Keratinocyte (primary cell): ENCODE data around the gene PHAF1. TPM values are rescaled to one million over a fixed set of nuclear protein-coding genes. Genes with fewer than 3 reads are reported as not detected.

ENCODE experiments used
- DNase-seq: peaks from one replicate; pipeline ENCODE4 v3.0.0-alpha.2; 2011; ENCODE audit warnings: low read depth, missing footprints, low spot score
- FAIRE-seq: peaks from 2 replicates; lab custom pipeline; 2011; peaks lifted over from hg19 to GRCh38; lab: Jason Lieb, UNC
- H2AFZ ChIP-seq: 2 replicates; pipeline ENCODE4 v1.6.0; 2012; ENCODE audit warnings: low read length, control low read depth, inconsistent platforms; ENCODE audit not compliant: control insufficient read depth
- H3K27ac ChIP-seq: 2 replicates; pipeline ENCODE4 v1.5.1; 2011; ENCODE audit warnings: low read length; ENCODE audit not compliant: control insufficient read depth, insufficient read depth
- H3K27me3 ChIP-seq: 3 replicates; pipeline ENCODE4 v1.6.0; 2011; ENCODE audit warnings: low read length; ENCODE audit not compliant: control insufficient read depth, insufficient read depth; ENCODE audit errors: extremely low read depth
- H3K36me3 ChIP-seq, 2 experiments: 2 replicates in 1 of 2; 3 replicates in 1 of 2; pipeline ENCODE4 v1.5.1; 2011; ENCODE audit warnings: low read length in 2 of 2, mild to moderate bottlenecking in 1 of 2; ENCODE audit not compliant: control insufficient read depth in 2 of 2, insufficient read depth in 2 of 2; ENCODE audit errors: extremely low read depth in 1 of 2
- H3K4me1 ChIP-seq: 3 replicates; pipeline ENCODE4 v1.5.1; 2011; ENCODE audit warnings: low read length; ENCODE audit not compliant: control insufficient read depth, insufficient read depth; ENCODE audit errors: extremely low read depth
- H3K4me2 ChIP-seq: 3 replicates; pipeline ENCODE4 v1.6.0; 2011; ENCODE audit warnings: low read depth, low read length; ENCODE audit not compliant: control insufficient read depth, insufficient read depth; ENCODE audit errors: extremely low read depth
- H3K4me3 ChIP-seq, 3 experiments: fragments of 200-600 bp in 1 of 3; sonication (generic) in 1 of 3; 2 replicates in 2 of 3; 3 replicates in 1 of 3; pipeline ENCODE4 v1.5.1; 2011 to 2016; ENCODE audit warnings: low read length in 3 of 3, mild to moderate bottlenecking in 3 of 3, control low read depth in 2 of 3, inconsistent platforms in 1 of 3, low read depth in 1 of 3, mixed read lengths in 1 of 3, mixed run types in 1 of 3, moderate library complexity in 1 of 3; ENCODE audit not compliant: control insufficient read depth in 2 of 3, insufficient read depth in 2 of 3; ENCODE audit errors: extremely low read depth in 1 of 3
- H3K79me2 ChIP-seq: 2 replicates; pipeline ENCODE4 v1.6.0; 2012; ENCODE audit warnings: low read length; ENCODE audit not compliant: control insufficient read depth, insufficient read depth
- H3K9ac ChIP-seq: 3 replicates; pipeline ENCODE4 v1.6.0; 2011; ENCODE audit warnings: low read length; ENCODE audit not compliant: control insufficient read depth, insufficient read depth; ENCODE audit errors: extremely low read depth
- H3K9me1 ChIP-seq: 3 replicates; pipeline ENCODE4 v1.6.0; 2011; ENCODE audit warnings: low read length; ENCODE audit not compliant: control insufficient read depth, insufficient read depth; ENCODE audit errors: extremely low read depth
- H3K9me3 ChIP-seq: 2 replicates; pipeline ENCODE4 v1.5.1; 2012; ENCODE audit warnings: low read depth, low read length; ENCODE audit not compliant: control insufficient read depth
- H4K20me1 ChIP-seq: 3 replicates; pipeline ENCODE4 v1.6.0; 2011; ENCODE audit warnings: low read length; ENCODE audit not compliant: control insufficient read depth, insufficient read depth; ENCODE audit errors: extremely low read depth
- EZH2 ChIP-seq: IDR thresholded peaks from one replicate; pipeline ENCODE4 v1.6.1; 2012; ENCODE audit warnings: inconsistent platforms, mild to moderate bottlenecking, low read length, moderate library complexity
- dilution Hi-C: fragments of 300-500 bp; cut with MboI; formaldehyde crosslinking; loops from one replicate; pipeline ENCODE4 v1.7.0; 2020; ENCODE audit warnings: low sequenced_read_pairs; ENCODE audit not compliant: extremely low pct_ligation_motif_present
- polyA plus RNA-seq, 5 experiments: library from polyadenylated mRNA; depleted of rRNA in 3 of 5; stranded (reverse) in 3 of 5; stranded (forward) in 1 of 5; unstranded in 1 of 5; fragments of >200 nt; gene quantifications; 1 replicate in 1 of 5; 2 replicates in 3 of 5; 3 replicates in 1 of 5; pipeline versions ENCODE4 v1.2.1 to v1.2.3, GENCODE V29; 2011 to 2012; ENCODE audit warnings: missing spikeins in 2 of 5, low read depth in 1 of 5, low replicate concordance in 1 of 5
- TF ChIP-seq, protein P1 (sequence below), 3 experiments: IDR thresholded peaks in 1 of 3; conservative IDR thresholded peaks in 1 of 3; optimal IDR thresholded peaks in 1 of 3; 2 replicates in 2 of 3; 3 replicates in 1 of 3; pipeline versions ENCODE3 to v1.5.1; 2011; ENCODE audit warnings: low read length in 3 of 3, mild to moderate bottlenecking in 3 of 3, moderate library complexity in 2 of 3, control low read depth in 1 of 3, inconsistent platforms in 1 of 3; ENCODE audit not compliant: insufficient read depth in 2 of 3; ENCODE audit errors: extremely low read depth in 1 of 3

The PHAF1 gene
- polyA plus RNA-seq, 1 donor (not counting 4 experiments of a cell fraction or from before 2014, with no cell fraction given): 26.7 TPM

DNA sequence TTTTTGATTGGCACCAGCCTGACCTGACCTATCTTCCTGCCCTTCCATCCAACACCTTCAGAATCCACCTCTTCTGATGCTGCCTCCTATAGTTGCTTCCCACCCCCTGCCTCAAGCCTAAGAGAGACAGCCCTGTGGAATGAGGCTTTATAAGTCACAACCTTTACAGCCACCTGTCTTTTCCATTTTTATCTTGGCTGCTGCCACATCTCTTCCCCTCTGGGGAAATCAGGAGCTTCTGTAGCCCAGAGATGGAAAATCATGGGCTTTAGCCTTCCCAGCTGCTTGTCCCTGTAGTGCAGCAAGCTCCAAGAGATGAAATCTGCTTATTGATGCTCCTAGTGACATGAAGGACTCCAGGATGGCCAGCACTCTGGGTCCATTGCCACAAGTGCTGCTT is 18.7 kb downstream of the PHAF1 start:
- Histone ChIP-seq H3K4me3 (no peak overlapping the region), H4K20me1 (no peaks in the 10 kb centered on the region), H3K27ac (no peak overlapping the region), H2AFZ (no peak overlapping the region), H3K4me2 (no peak overlapping the region), H3K9me3 (no peaks in the 10 kb centered on the region), H3K4me1 (no peaks in the 10 kb centered on the region), H3K27me3 (no peaks in the 10 kb centered on the region), H3K79me2 (no peaks in the 10 kb centered on the region), H3K9ac (no peak overlapping the region), H3K36me3 (peaks cover 23 to 36% of the 10 kb centered on the region in 2 experiments), H3K9me1 (no peaks in the 10 kb centered on the region)
- no peak for FAIRE-seq
- dilution Hi-C loops: no loop called here
- DNase-seq: no peak
- no peak for TF ChIP-seq EZH2
- TF ChIP-seq, protein P1, sequence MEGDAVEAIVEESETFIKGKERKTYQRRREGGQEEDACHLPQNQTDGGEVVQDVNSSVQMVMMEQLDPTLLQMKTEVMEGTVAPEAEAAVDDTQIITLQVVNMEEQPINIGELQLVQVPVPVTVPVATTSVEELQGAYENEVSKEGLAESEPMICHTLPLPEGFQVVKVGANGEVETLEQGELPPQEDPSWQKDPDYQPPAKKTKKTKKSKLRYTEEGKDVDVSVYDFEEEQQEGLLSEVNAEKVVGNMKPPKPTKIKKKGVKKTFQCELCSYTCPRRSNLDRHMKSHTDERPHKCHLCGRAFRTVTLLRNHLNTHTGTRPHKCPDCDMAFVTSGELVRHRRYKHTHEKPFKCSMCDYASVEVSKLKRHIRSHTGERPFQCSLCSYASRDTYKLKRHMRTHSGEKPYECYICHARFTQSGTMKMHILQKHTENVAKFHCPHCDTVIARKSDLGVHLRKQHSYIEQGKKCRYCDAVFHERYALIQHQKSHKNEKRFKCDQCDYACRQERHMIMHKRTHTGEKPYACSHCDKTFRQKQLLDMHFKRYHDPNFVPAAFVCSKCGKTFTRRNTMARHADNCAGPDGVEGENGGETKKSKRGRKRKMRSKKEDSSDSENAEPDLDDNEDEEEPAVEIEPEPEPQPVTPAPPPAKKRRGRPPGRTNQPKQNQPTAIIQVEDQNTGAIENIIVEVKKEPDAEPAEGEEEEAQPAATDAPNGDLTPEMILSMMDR (optimal IDR thresholded peaks at IDR 0.05 in 1 of 3, IDR thresholded peaks at IDR 0.05 in 1 of 3, conservative IDR thresholded peaks at IDR 0.05 in 1 of 3; ENCODE audit: extremely low read depth in 1 of 3, insufficient read depth in 2 of 3, low read length in 3 of 3): no peak

DNA sequence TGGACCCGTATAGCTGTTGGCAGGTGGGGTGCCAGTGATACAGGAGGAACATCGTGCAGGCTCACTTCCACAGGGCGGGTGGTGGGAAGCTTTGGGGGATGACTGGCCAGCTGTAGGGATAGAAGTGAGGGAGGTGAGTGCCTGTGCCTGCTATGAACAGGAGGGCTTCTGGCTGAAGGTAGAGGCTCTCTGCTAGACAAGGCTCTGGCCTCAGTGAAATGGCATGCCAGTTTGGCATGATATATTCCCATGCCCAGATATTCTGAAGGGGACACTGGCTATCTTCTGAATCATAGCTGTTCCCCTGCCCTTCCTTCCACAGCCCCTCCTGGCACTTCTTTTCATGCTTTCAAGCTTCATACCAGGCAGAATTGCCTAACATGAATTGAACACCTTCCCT is 19.1 kb downstream of the PHAF1 start:
- dilution Hi-C loops: no loop called here

More for the DNA sequence above, 19.1 kb downstream of the PHAF1 start:
- H3K4me2 ChIP-seq: no peak overlapping the region
- peaks cover 24 to 36% of the 10 kb centered on the region in 2 experiments for H3K36me3 ChIP-seq
- no peak for TF ChIP-seq EZH2
- TF ChIP-seq, protein P1 (optimal IDR thresholded peaks at IDR 0.05 in 1 of 3, IDR thresholded peaks at IDR 0.05 in 1 of 3, conservative IDR thresholded peaks at IDR 0.05 in 1 of 3; ENCODE audit: extremely low read depth in 1 of 3, insufficient read depth in 2 of 3, low read length in 3 of 3): no peak
- H4K20me1 ChIP-seq: no peaks in the 10 kb centered on the region
- H3K4me1 ChIP-seq: no peaks in the 10 kb centered on the region
- H3K9me3 ChIP-seq: no peaks in the 10 kb centered on the region
- DNase-seq: no peak
- no peak overlapping the region for H3K27ac ChIP-seq
- no peaks in the 10 kb centered on the region for H3K9me1 ChIP-seq
- H3K79me2 ChIP-seq: no peaks in the 10 kb centered on the region
- H3K4me3 ChIP-seq: no peak overlapping the region
- no peaks in the 10 kb centered on the region for H3K27me3 ChIP-seq
- no peak overlapping the region for H2AFZ ChIP-seq
- H3K9ac ChIP-seq: no peak overlapping the region
- FAIRE-seq: no peak
